Right renal cortex interstitium (tissue), 3 donors: Measurements from ENCODE around the gene PUS10. TPM values are rescaled to one million over a fixed set of nuclear protein-coding genes. Genes with fewer than 3 reads are reported as not detected.
"Not testable (repeated sequence)": the region's sequence is repeated elsewhere in the genome, so short reads cannot be mapped to it uniquely, and the experiment has no call there.

Experiments used
- DNase-seq, 3 donors: peaks; one replicate each; pipeline ENCODE4 v3.0.0-alpha.2; 2013; ENCODE audit warnings: low read depth in 3 of 3, low spot score in 2 of 3
- polyA plus RNA-seq, 3 donors: library from polyadenylated mRNA; unstranded; fragments of 120-200 nt; gene quantifications; one replicate each; pipeline ENCODE4 v1.2.1, GENCODE V29; 2013; ENCODE audit not compliant: insufficient read length in 3 of 3

Gene PUS10
- polyA plus RNA-seq, 3 donors: 10.6 to 13.1 (median 11.9) TPM

GRCh38 chr2:61014763-61015162 is 3.3 kb downstream of the PUS10 start:
- no peak for DNase-seq

- no peak for DNase-seq
These were observed 4.7 kb downstream of the PUS10 start for GRCh38 chr2:61013382-61013781.

GRCh38 chr2:61012303-61012702 is 5.8 kb downstream of the PUS10 start:
- DNase-seq: not testable (repeated sequence)

GRCh38 chr2:61011678-61012077 is 6.4 kb downstream of the PUS10 start:
- DNase-seq: no peak

GRCh38 chr2:61009355-61009754 is 8.7 kb downstream of the PUS10 start:
- DNase-seq: no peak

DNA sequence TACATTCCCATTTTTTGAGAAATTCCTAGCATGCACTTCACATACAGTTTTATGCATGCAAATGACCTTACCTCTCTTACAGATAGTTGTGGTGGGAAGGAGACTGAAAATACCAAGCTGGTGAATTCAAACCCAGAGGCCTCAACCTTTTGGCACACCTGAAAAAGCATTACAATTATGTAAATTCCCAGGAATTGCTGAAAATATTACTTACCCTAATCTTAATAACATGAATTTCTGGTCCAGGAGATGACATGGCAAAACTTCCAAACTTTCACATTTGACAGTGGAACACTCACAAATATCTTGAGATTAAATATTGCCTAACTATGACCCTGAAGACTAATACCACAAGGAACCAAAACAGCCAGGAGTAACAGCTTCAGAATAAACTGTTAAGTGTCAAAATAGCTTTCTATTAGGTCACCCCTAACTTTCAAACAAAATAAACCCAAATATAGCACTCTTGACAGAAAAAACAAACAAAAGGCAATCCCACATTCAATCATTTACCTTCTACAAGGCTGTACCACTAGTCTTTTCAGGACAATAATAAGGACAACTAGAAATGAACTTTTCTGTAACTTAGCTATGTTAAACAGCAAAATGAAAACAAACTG is 11.5 kb downstream of the PUS10 start:
- DNase-seq: no peak

DNA sequence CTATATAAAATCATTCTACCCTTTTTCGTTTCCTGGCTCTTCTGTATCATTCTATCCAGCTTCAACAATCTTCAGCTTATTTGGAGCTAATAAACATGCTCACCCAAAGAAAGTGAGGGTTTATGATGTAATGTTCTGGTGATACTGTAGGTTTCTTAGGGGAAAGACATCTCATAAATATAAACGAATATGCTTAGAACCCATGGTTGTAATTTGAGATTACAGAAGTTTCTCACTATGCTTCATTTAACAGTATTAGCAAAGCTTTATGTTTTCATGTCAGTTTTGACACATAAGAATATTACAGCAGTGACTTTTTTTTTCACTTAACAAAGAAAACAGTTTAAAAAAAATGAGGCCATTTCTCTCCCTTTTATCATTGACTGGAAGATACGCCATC is 12.3 kb downstream of the PUS10 start:
- no peak for DNase-seq

DNA sequence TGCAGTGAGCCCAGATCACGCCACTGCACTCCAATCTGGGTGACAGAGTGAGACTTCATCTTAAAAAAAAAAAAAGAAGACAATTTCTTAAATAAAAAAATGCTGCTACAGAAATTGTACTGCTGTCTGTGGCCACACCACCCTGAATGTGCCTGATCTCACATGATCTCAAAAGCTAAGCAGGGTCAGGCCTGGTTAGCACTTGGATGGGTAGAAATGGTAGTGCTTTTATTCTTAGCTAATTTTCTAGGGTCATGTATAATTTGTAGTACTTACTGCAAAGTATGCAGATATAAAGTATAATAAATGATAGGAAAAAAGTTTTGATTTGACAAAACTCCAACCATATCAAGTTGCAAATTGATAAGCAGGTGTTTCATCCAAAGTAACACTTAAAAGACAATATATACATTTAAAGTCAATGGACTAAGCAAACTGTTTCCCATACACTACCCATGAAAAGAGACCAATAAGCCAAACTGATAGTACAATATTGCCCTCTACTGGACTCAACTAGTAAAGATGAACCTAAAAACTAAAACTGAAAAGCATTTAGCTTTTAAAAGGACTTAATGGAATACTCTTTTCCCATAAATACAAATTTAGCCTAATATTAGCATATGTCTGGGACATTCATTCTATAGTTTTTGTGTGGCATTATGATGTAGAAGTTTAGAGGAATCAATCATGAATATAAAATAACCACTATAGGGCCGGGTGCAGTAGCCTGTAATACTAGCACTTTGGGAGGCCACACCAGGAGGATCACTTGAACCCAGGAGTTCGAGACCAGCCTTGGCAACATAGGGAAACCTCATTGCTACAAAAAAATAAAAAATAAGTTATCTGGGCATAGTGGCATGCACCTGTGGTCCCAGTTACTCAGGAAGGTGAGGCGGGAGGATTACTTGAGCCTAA is 19.2 kb downstream of the PUS10 start:
- DNase-seq: peak in 2 of 3 donors; percentile 19 to 29

DNA sequence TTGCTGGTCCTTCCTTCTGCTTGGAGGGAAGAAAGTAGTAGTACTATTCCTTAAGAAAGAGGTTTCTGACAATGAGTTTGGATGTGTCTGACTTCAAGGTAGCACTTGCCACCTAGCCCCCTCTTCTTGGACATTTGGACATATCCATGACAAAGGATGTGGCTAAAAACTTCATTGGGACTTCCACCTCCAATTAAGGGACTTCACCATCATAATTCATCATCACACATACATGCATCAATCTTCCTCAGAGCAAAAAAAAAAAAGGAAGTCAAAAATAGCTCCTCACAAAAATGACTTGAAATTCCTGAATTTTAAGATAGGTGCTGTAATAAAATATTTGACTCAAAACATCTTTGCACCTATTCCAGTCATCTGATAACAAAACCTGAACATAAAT is 23.9 kb downstream of the PUS10 start:
- DNase-seq: no peak

DNA sequence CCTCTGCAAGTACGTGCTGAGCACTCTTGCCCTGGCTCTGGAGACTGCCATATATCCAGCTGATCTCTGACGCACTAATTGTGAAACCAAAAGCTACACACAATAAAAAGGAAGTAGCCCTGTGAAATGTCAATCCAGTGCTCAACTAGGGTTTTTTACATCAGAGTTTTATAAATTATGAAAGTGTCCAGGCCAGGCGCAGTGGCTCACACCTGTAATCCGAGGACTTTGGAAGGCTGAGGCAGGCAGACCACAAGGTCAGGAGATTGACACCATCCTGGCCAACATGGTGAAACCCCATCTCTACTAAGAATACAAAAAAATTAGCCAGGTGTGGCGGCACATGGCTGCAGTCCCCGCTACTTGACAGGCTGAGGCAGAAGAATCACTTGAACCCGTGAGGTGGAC is 25.1 kb downstream of the PUS10 start:
- no peak for DNase-seq

DNA sequence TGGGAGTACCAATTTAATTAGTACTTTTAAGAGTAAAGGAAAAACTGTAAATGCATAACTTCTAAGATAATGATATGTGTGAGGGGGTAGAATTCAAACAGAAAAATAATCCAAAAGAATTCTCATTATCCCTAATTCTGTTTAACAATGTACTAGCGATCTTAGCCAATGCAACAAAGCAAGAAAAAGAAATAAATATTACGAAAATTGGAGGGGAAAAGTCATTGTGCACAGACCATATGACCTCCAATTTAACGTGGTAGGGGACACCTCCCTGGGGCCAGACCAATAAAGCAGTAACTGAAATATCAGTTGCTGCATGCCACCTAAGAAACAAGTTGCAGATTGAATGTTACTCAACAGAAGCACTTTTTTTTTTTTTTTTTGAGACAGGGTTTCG is 26.4 kb downstream of the PUS10 start:
- no peak for DNase-seq

GRCh38 chr2:60989259-60989658 is 28.8 kb downstream of the PUS10 start:
- no peak for DNase-seq

GRCh38 chr2:60987656-60988055 is 30.4 kb downstream of the PUS10 start:
- not testable (repeated sequence) for DNase-seq

GRCh38 chr2:60987041-60987440 is 31.0 kb downstream of the PUS10 start:
- no peak for DNase-seq

GRCh38 chr2:60984720-60985119 is 33.3 kb downstream of the PUS10 start:
- DNase-seq: no peak

- not testable (repeated sequence) for DNase-seq
These were observed 36.0 kb downstream of the PUS10 start for GRCh38 chr2:60982066-60982465.

- DNase-seq: no peak
These were observed 37.8 kb downstream of the PUS10 start for GRCh38 chr2:60980071-60980815.

DNA sequence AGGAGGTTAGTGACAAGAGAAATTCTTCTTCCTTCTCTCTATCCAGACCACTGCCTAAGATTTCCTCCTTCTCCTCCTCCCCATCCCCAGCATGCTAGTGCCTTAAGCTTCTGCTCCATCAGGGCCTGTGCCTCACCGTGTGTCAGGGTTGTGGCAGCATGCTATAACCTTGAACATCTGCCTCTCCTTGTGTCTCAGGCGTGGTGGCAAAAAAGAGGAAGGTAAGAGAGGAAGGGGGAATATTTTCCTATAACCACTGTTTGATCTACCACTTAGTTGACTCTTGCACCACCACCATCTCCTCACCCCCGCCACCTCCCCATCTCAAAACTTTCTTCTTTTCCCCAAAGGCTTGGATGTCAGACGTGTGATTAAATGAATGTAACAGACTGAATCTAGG is 38.8 kb downstream of the PUS10 start:
- DNase-seq: no peak

- no peak for DNase-seq
These were observed 40.5 kb downstream of the PUS10 start for GRCh38 chr2:60977562-60977895.

- no peak for DNase-seq
These were observed 41.0 kb downstream of the PUS10 start for GRCh38 chr2:60976875-60977561.

GRCh38 chr2:60976256-60976850 is 41.7 kb downstream of the PUS10 start:
- DNase-seq: no peak
